Ovary (tissue), 3 donors: Measurements from ENCODE around the gene NUDT16.

ENCODE experiments used
- EP300 ChIP-seq: sonication (generic); formaldehyde crosslinking; IDR thresholded peaks from one replicate; pipeline ENCODE4 v1.6.1; 2017; ENCODE audit warnings: antibody characterized with exemption
- POLR2A ChIP-seq: fragments of 450-650 bp; IDR thresholded peaks from one replicate; pipeline ENCODE4 v1.6.1; 2017; ENCODE audit warnings: antibody characterized with exemption, mild to moderate bottlenecking, moderate library complexity
- TF ChIP-seq, protein P1 (sequence below), 3 donors: fragments of 450-650 bp in 2 of 3; fragments of 200-600 bp in 1 of 3; IDR thresholded peaks; one replicate each; pipeline versions ENCODE4 v1.5.1 to v1.8.0; 2016 to 2022; ENCODE audit warnings: antibody characterized with exemption in 3 of 3, mild to moderate bottlenecking in 1 of 3
- donor health status: DM: no; HTN: no; CAD: no.

DNA sequence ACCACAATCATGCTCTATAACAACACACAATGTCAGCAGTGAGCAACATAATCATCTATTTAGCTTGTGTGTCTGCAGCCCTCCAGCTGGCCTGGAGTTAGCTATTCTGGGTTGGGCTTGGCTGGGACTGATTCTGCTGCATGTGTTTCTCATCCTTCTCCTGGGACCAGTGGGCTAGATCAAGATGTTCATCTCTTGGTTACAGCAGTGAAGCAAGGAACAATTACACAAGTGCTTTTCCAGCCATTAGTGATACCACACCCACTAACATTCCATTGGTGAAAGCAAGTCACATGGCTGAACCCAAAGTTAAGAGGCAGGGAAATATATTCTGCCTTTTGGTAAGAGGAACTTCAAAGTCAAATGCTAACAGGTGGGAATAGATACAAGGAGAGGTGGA is 14.6 kb downstream of the NUDT16 start:
- TF ChIP-seq, protein P1, sequence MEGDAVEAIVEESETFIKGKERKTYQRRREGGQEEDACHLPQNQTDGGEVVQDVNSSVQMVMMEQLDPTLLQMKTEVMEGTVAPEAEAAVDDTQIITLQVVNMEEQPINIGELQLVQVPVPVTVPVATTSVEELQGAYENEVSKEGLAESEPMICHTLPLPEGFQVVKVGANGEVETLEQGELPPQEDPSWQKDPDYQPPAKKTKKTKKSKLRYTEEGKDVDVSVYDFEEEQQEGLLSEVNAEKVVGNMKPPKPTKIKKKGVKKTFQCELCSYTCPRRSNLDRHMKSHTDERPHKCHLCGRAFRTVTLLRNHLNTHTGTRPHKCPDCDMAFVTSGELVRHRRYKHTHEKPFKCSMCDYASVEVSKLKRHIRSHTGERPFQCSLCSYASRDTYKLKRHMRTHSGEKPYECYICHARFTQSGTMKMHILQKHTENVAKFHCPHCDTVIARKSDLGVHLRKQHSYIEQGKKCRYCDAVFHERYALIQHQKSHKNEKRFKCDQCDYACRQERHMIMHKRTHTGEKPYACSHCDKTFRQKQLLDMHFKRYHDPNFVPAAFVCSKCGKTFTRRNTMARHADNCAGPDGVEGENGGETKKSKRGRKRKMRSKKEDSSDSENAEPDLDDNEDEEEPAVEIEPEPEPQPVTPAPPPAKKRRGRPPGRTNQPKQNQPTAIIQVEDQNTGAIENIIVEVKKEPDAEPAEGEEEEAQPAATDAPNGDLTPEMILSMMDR (IDR thresholded peaks at IDR 0.05), result no peak
- TF ChIP-seq EP300, result no peak
- TF ChIP-seq POLR2A, result no peak
